HL-60 (cell line): ENCODE data around the gene RAPGEF4.

ENCODE experiments used
- CTCF ChIP-seq: IDR thresholded peaks from one replicate; pipeline ENCODE4 v1.5.1; 2011; ENCODE audit warnings: low read length, control low read depth, inconsistent platforms; ENCODE audit not compliant: insufficient read depth
- GABPA ChIP-seq: IDR thresholded peaks from 2 replicates; pipeline ENCODE4 v1.6.1; 2012; ENCODE audit warnings: low read depth
- POLR2AphosphoS5 ChIP-seq: IDR thresholded peaks from 2 replicates; pipeline ENCODE4 v1.6.1; 2012; ENCODE audit warnings: low read depth
- SPI1 ChIP-seq: IDR thresholded peaks from 2 replicates; pipeline ENCODE4 v1.6.1; 2012; ENCODE audit warnings: low read depth, mild to moderate bottlenecking, borderline replicate concordance
- TF ChIP-seq, protein P1 (sequence below): IDR thresholded peaks from 2 replicates; pipeline ENCODE4 v1.6.1; 2012; ENCODE audit warnings: low read depth; ENCODE audit not compliant: insufficient replicate concordance

GRCh38 chr2:172745636-172746035 is 10.0 kb downstream of the RAPGEF4 start:
- TF ChIP-seq CTCF: no peak
- TF ChIP-seq, protein P1, sequence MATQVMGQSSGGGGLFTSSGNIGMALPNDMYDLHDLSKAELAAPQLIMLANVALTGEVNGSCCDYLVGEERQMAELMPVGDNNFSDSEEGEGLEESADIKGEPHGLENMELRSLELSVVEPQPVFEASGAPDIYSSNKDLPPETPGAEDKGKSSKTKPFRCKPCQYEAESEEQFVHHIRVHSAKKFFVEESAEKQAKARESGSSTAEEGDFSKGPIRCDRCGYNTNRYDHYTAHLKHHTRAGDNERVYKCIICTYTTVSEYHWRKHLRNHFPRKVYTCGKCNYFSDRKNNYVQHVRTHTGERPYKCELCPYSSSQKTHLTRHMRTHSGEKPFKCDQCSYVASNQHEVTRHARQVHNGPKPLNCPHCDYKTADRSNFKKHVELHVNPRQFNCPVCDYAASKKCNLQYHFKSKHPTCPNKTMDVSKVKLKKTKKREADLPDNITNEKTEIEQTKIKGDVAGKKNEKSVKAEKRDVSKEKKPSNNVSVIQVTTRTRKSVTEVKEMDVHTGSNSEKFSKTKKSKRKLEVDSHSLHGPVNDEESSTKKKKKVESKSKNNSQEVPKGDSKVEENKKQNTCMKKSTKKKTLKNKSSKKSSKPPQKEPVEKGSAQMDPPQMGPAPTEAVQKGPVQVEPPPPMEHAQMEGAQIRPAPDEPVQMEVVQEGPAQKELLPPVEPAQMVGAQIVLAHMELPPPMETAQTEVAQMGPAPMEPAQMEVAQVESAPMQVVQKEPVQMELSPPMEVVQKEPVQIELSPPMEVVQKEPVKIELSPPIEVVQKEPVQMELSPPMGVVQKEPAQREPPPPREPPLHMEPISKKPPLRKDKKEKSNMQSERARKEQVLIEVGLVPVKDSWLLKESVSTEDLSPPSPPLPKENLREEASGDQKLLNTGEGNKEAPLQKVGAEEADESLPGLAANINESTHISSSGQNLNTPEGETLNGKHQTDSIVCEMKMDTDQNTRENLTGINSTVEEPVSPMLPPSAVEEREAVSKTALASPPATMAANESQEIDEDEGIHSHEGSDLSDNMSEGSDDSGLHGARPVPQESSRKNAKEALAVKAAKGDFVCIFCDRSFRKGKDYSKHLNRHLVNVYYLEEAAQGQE: no peak
- no peak for TF ChIP-seq POLR2AphosphoS5
- no peak for TF ChIP-seq GABPA
- TF ChIP-seq SPI1: no peak
